AG20443 (cell line): ENCODE measurements around the gene PVALEF.

Source experiments
- DNase-seq: peaks from one replicate; pipeline ENCODE4 v3.0.0; 2012; ENCODE audit warnings: low spot score, mixed read lengths

The PVALEF gene

GRCh38 chr17:81128774-81129173 is 36.5 kb upstream of the PVALEF start:
- DNase-seq: no peak

- DNase-seq: no peak
These were observed 36.0 kb upstream of the PVALEF start for GRCh38 chr17:81129289-81129688.

- no peak for DNase-seq
These were observed 35.5 kb upstream of the PVALEF start for GRCh38 chr17:81129711-81130367.

GRCh38 chr17:81130385-81131361 is 34.6 kb upstream of the PVALEF start:
- DNase-seq: no peak

- DNase-seq: no peak
These were observed 33.7 kb upstream of the PVALEF start for GRCh38 chr17:81131486-81132196.

- DNase-seq: no peak
These were observed 33.1 kb upstream of the PVALEF start for GRCh38 chr17:81132197-81132540.

- DNase-seq: no peak
These were observed 32.3 kb upstream of the PVALEF start for GRCh38 chr17:81132770-81133723.

GRCh38 chr17:81134064-81134781 is 31.1 kb upstream of the PVALEF start:
- DNase-seq: no peak

GRCh38 chr17:81135505-81136278 is 29.6 kb upstream of the PVALEF start:
- DNase-seq: no peak

- no peak for DNase-seq
These were observed 28.9 kb upstream of the PVALEF start for GRCh38 chr17:81136366-81136765.

- no peak for DNase-seq
These were observed 28.1 kb upstream of the PVALEF start for GRCh38 chr17:81137248-81137647.

GRCh38 chr17:81138083-81138482 is 27.2 kb upstream of the PVALEF start:
- no peak for DNase-seq

GRCh38 chr17:81138500-81138899 is 26.8 kb upstream of the PVALEF start:
- DNase-seq: no peak

GRCh38 chr17:81139428-81139827 is 25.9 kb upstream of the PVALEF start:
- no peak for DNase-seq

GRCh38 chr17:81140018-81140417 is 25.3 kb upstream of the PVALEF start:
- DNase-seq: no peak

- no peak for DNase-seq
These were observed 24.6 kb upstream of the PVALEF start for GRCh38 chr17:81140695-81141094.

- DNase-seq: peak; percentile 88
These were observed 22.8 kb upstream of the PVALEF start for GRCh38 chr17:81142301-81143199.

GRCh38 chr17:81143200-81143527 is 22.1 kb upstream of the PVALEF start:
- no peak for DNase-seq
